Sigmoid colon (tissue), 7 donors: ENCODE results near the gene SPRY2. TPM values are rescaled to one million over a fixed set of nuclear protein-coding genes. Genes with fewer than 3 reads are reported as not detected.

Experiments used
- DNase-seq: peaks from one replicate; pipeline ENCODE4 v3.0.0-alpha.2; 2019
- H3K27ac ChIP-seq, 4 donors: fragments of 200-600 bp; sonication (generic); one replicate each; pipeline ENCODE4 v1.5.1; 2016 to 2019; ENCODE audit warnings: mild to moderate bottlenecking in 1 of 4
- H3K27me3 ChIP-seq, 3 donors: fragments of 200-600 bp; sonication (generic); one replicate each; pipeline ENCODE4 v1.5.1; 2019; ENCODE audit warnings: mild to moderate bottlenecking in 1 of 3
- H3K36me3 ChIP-seq, 4 donors: fragments of 200-600 bp; sonication (generic); one replicate each; pipeline ENCODE4 v1.5.1; 2016 to 2019
- H3K4me1 ChIP-seq, 4 donors: fragments of 200-600 bp; sonication (generic); one replicate each; pipeline ENCODE4 v1.5.1; 2017 to 2019
- H3K4me3 ChIP-seq, 4 donors: fragments of 200-600 bp; sonication (generic); one replicate each; pipeline ENCODE4 v1.5.1; 2017 to 2019; ENCODE audit warnings: mild to moderate bottlenecking in 2 of 4, moderate library complexity in 1 of 4
- H3K9me3 ChIP-seq, 4 donors: fragments of 200-600 bp in 3 of 4; sonication (generic) in 3 of 4; one replicate each; pipeline versions ENCODE4 v1.5.1 to v1.6.1; 2013 to 2019
- EP300 ChIP-seq, 4 donors: sonication (generic); formaldehyde crosslinking; IDR thresholded peaks; one replicate each; pipeline ENCODE4 v1.6.1; 2017; ENCODE audit warnings: antibody characterized with exemption in 4 of 4
- POLR2A ChIP-seq, 2 donors: fragments of 450-650 bp; IDR thresholded peaks; one replicate each; pipeline ENCODE4 v1.6.1; 2016; ENCODE audit warnings: antibody characterized with exemption in 2 of 2, mild to moderate bottlenecking in 2 of 2, moderate library complexity in 2 of 2
- POLR2AphosphoS5 ChIP-seq, 4 donors: sonication (generic); formaldehyde crosslinking; IDR thresholded peaks; one replicate each; pipeline ENCODE4 v1.6.1; 2017; ENCODE audit warnings: antibody characterized with exemption in 4 of 4
- WGBS, 2 donors: extraction: QIAGEN DNeasy Blood & Tissue Kit; methylation state at CpG; one replicate each; pipeline ENCODE4 v1.1.7; 2013; 5-methylcytosine and 5-hydroxymethylcytosine counted together
- intact Hi-C: fragments of 100-400 bp; cut with DNase I; formaldehyde crosslinking; loops from one replicate; pipeline ENCODE4 v1.15.1; 2023
- polyA plus RNA-seq, 3 donors: library from polyadenylated mRNA; stranded (reverse); fragments of 200-250 nt; gene quantifications; one replicate each; pipeline ENCODE4 v1.2.3, GENCODE V29; 2013
- total RNA-seq, 4 donors: library from RNA; depleted of rRNA; stranded (reverse); fragments of >200 nt; gene quantifications; one replicate each; pipeline ENCODE4 v1.1.0, GENCODE V29; 2016
- TF ChIP-seq, protein P1 (sequence below), 4 experiments: fragments of 450-650 bp in 3 of 4; fragments of 200-600 bp in 1 of 4; IDR thresholded peaks; one replicate each; pipeline ENCODE4 v1.5.1; 2016 to 2019; ENCODE audit warnings: antibody characterized with exemption in 4 of 4, mild to moderate bottlenecking in 3 of 4, moderate library complexity in 2 of 4
- donor health status: healthy with polysubstance abuse.
- donor health status: Bipolar disorder and iron deficiency.
- donor health status: healthy.

SPRY2 gene
- total and polyA plus RNA-seq, 7 donors = 27.7 to 74.2 (median 33.5) TPM

DNA sequence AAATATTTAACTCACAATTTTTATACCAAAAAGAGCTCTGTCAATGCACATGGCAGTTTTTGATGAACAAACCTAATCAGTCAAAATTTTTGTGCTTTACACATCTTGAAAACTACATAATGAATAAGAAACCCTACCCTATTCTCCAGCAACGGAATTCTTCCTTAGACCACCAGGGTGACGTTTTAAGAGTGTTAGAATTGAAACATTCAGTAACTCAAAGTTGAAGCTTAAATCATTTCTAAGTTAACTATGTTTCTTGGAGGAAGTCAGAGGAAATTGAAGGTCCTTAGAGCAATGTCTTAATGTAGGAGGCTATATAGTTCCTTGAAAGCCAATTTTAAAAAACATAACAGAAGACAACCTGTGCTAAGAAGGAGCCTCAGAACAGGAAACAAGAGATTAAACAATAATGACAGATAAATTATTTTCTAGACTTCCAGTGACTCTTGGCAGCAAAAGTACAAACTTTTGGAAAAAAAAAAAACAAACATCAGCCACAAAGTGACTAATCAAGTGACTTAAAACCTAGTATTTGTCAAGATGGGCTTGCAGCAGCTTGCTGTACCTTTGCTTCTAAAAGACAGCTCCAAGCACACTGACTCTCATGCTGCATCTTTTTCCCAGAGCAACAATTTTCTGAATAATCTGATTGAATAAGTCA, 6.2 kb downstream of the SPRY2 start:
- peaks cover 0 to 24% (median 2%) of the 10 kb centered on the region in 4 donors for H3K36me3 ChIP-seq
- peak overlapping the region in 1 of 4 donors; percentile 66 for H3K4me3 ChIP-seq
- peaks cover 0 to 7% (median 0%) of the 10 kb centered on the region in 4 donors for H3K4me1 ChIP-seq
- no peak for DNase-seq
- H3K27me3 ChIP-seq = no peaks in the 10 kb centered on the region
- H3K27ac ChIP-seq = peak overlapping the region in 1 of 4 donors; percentile 19
- no peaks in the 10 kb centered on the region for H3K9me3 ChIP-seq
- intact Hi-C loops = no loop called here
- TF ChIP-seq POLR2AphosphoS5 (IDR thresholded peaks at IDR 0.05) (no peak), POLR2A (IDR thresholded peaks at IDR 0.05) (no peak), EP300 (IDR thresholded peaks at IDR 0.05) (no peak)
- TF ChIP-seq, protein P1, sequence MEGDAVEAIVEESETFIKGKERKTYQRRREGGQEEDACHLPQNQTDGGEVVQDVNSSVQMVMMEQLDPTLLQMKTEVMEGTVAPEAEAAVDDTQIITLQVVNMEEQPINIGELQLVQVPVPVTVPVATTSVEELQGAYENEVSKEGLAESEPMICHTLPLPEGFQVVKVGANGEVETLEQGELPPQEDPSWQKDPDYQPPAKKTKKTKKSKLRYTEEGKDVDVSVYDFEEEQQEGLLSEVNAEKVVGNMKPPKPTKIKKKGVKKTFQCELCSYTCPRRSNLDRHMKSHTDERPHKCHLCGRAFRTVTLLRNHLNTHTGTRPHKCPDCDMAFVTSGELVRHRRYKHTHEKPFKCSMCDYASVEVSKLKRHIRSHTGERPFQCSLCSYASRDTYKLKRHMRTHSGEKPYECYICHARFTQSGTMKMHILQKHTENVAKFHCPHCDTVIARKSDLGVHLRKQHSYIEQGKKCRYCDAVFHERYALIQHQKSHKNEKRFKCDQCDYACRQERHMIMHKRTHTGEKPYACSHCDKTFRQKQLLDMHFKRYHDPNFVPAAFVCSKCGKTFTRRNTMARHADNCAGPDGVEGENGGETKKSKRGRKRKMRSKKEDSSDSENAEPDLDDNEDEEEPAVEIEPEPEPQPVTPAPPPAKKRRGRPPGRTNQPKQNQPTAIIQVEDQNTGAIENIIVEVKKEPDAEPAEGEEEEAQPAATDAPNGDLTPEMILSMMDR (IDR thresholded peaks at IDR 0.05) = no peak
- 50 to 63% methylated on average over 2 of the region's 2 CpGs for WGBS, 2 donors

DNA sequence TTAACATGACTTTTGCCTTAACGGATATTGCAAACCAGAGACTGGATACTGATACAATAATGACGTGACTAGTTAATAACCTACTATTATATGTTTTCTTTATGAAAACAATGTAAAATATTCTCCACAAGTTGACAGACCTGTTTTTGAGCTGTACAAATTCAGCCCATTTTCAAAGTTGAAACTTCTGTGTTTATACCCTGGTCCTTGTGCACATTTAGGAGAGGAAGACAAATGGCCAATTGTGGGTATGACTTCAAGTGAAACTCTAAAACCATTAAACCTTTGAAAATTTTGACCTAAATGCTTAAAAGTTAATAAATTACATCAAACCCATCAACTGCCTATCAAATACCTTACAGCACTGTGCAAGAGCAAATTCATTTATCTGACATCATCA, 8.9 kb downstream of the SPRY2 start:
- Histone ChIP-seq H3K4me1 (no peaks in the 10 kb centered on the region), H3K36me3 (peaks cover 0 to 17% (median 0%) of the 10 kb centered on the region in 4 donors), H3K27me3 (no peaks in the 10 kb centered on the region), H3K9me3 (no peaks in the 10 kb centered on the region), H3K4me3 (no peak overlapping the region), H3K27ac (no peak overlapping the region)
- intact Hi-C loops = no loop called here
- no peak for DNase-seq
- WGBS, 2 donors = 84 to 91% methylated on average over 2 of the region's 2 CpGs
- no peak for TF ChIP-seq POLR2A (IDR thresholded peaks at IDR 0.05)
- TF ChIP-seq, protein P1 (IDR thresholded peaks at IDR 0.05) = no peak
- no peak for TF ChIP-seq EP300 (IDR thresholded peaks at IDR 0.05)
- no peak for TF ChIP-seq POLR2AphosphoS5 (IDR thresholded peaks at IDR 0.05)

DNA sequence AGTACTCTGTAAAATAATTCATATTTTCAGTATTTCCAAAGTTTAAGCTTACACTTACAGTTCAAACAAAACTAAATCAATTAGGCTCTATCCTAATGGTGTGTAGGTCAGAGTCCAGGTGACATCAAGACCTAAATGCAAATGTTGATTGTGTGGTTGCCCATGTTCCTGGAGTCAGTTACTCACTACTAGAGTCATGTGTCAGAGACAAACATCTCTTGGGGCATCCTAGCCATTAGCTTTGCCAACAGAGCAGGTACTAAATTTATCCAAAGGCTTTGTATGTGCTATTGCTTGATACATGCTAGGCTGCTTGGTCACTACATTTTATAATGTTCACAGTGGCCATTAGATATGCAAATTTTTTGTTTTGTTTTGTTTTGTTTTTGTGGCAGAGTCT, 11.7 kb downstream of the SPRY2 start:
- Histone ChIP-seq H3K36me3 (peaks cover 0 to 5% (median 0%) of the 10 kb centered on the region in 4 donors), H3K9me3 (no peaks in the 10 kb centered on the region), H3K27me3 (no peaks in the 10 kb centered on the region), H3K27ac (no peak overlapping the region), H3K4me3 (no peak overlapping the region), H3K4me1 (no peaks in the 10 kb centered on the region)
- intact Hi-C loops = no loop called here
- TF ChIP-seq EP300 (IDR thresholded peaks at IDR 0.05) = no peak
- no peak for TF ChIP-seq POLR2AphosphoS5 (IDR thresholded peaks at IDR 0.05)
- TF ChIP-seq, protein P1 (IDR thresholded peaks at IDR 0.05) = no peak
- TF ChIP-seq POLR2A (IDR thresholded peaks at IDR 0.05) = no peak
- DNase-seq = no peak

DNA sequence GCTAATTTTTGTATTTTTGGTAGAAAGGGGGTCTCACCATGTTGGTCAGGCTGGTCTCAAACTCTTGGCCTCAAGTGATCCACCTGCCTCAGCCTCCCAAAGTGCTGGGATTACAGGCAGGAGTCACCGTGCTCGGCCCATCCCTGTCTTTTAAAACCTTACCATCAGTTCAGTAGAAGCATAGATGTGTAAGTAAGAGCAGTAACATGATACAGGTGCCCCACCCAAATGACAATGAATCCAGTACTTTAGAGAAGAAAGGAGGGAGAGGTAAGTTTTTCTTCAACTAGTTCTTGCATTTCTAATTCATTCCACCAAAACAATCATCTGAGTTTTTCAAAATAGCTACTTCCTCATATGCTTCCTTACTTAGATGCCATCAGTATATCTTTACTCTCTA, 21.9 kb downstream of the SPRY2 start:
- TF ChIP-seq EP300 (IDR thresholded peaks at IDR 0.05) (no peak), POLR2AphosphoS5 (IDR thresholded peaks at IDR 0.05) (no peak), POLR2A (IDR thresholded peaks at IDR 0.05) (no peak)
- TF ChIP-seq, protein P1 (IDR thresholded peaks at IDR 0.05) = no peak
- intact Hi-C loops = no loop called here
- no peak overlapping the region for H3K4me3 ChIP-seq
- WGBS, 2 donors = 95 to 98% methylated on average over 2 of the region's 2 CpGs
- no peaks in the 10 kb centered on the region for H3K4me1 ChIP-seq
- no peaks in the 10 kb centered on the region for H3K9me3 ChIP-seq
- no peaks in the 10 kb centered on the region for H3K27me3 ChIP-seq
- H3K27ac ChIP-seq = no peak overlapping the region
- no peaks in the 10 kb centered on the region for H3K36me3 ChIP-seq
- no peak for DNase-seq
